WTC11 (cell line): Measurements from ENCODE around the gene SFTPA1. TPM values are rescaled to one million over a fixed set of nuclear protein-coding genes. Genes with fewer than 3 reads are reported as not detected.
"Not testable (repeated sequence)": the region's sequence is repeated elsewhere in the genome, so short reads cannot be mapped to it uniquely, and the experiment has no call there.

ENCODE experiments used
- ATAC-seq: fragments of 200-7000 bp; cut with Tn5 transposase; 2 replicates; pipeline ENCODE4 v1.10.0; 2021; ENCODE audit warnings: mild to moderate bottlenecking, moderate library complexity
- CTCF ChIA-PET: fragments of 300-600 bp; sonication (Branson Sonifier 250); formaldehyde crosslinking; loops from one replicate; lab custom pipeline; 2021; ENCODE audit warnings: antibody characterized with exemption; lab: Charles Lee
- POLR2A ChIA-PET: fragments of 350-600 bp; sonication (Branson Sonifier 250); formaldehyde crosslinking; loops from one replicate; lab custom pipeline; 2021; ENCODE audit warnings: antibody characterized with exemption; lab: Charles Lee
- DNase-seq: peaks from one replicate; pipeline ENCODE4 v3.0.0; 2021; ENCODE audit warnings: low spot score
- H3K27ac Mint-ChIP-seq: 2 replicates; pipeline ENCODE4 v1.8.0; 2021; ENCODE audit warnings: mixed read lengths
- H3K27me3 Mint-ChIP-seq: 2 replicates; pipeline ENCODE4 v1.8.0; 2021; ENCODE audit warnings: low read depth, mild to moderate bottlenecking, moderate library complexity, mixed read lengths
- H3K36me3 Mint-ChIP-seq: 2 replicates; pipeline ENCODE4 v1.8.0; 2021; ENCODE audit warnings: mixed read lengths
- H3K4me1 Mint-ChIP-seq: 2 replicates; pipeline ENCODE4 v1.8.0; 2022; ENCODE audit warnings: mixed read lengths
- H3K4me3 Mint-ChIP-seq: 2 replicates; pipeline ENCODE4 v1.8.0; 2021; ENCODE audit warnings: mild to moderate bottlenecking, moderate library complexity, mixed read lengths
- H3K9me3 Mint-ChIP-seq: 2 replicates; pipeline ENCODE4 v1.8.0; 2021; ENCODE audit warnings: mixed read lengths
- CREM ChIP-seq: sonication (generic); formaldehyde crosslinking; IDR thresholded peaks from 2 replicates; pipeline ENCODE4 v1.8.1; 2022; ENCODE audit warnings: mild to moderate bottlenecking, missing genetic modification reagents, moderate library complexity
- JAZF1 ChIP-seq: fragments of 250-450 bp; sonication (Bioruptor Pico); IDR thresholded peaks from 2 replicates; pipeline ENCODE4 v1.9.0; 2021; ENCODE audit warnings: moderate library complexity, mild to moderate bottlenecking, inconsistent platforms
- RELA ChIP-seq: sonication (generic); formaldehyde crosslinking; IDR thresholded peaks from 2 replicates; pipeline ENCODE4 v1.8.1; 2022; ENCODE audit warnings: missing genetic modification reagents, mild to moderate bottlenecking, borderline replicate concordance
- SMAD4 ChIP-seq: sonication (generic); formaldehyde crosslinking; IDR thresholded peaks from 2 replicates; pipeline ENCODE4 v1.8.0; 2022; ENCODE audit warnings: mild to moderate bottlenecking, missing genetic modification reagents
- ZNF263 ChIP-seq: sonication (generic); formaldehyde crosslinking; IDR thresholded peaks from 2 replicates; pipeline ENCODE4 v1.8.1; 2022; ENCODE audit warnings: low read depth, mild to moderate bottlenecking, moderate library complexity, missing genetic modification reagents
- ZNF396 ChIP-seq: fragments of 250-450 bp; sonication (Bioruptor Pico); IDR thresholded peaks from 2 replicates; pipeline ENCODE4 v1.8.0; 2021; ENCODE audit warnings: mild to moderate bottlenecking, moderate library complexity, borderline replicate concordance
- total RNA-seq: library from RNA; stranded (reverse); gene quantifications from 3 replicates; pipeline ENCODE4 v1.2.3, GENCODE V29; 2021
- TF ChIP-seq, protein P1 (sequence below): sonication (generic); formaldehyde crosslinking; IDR thresholded peaks from 2 replicates; pipeline ENCODE4 v1.8.0; 2023; ENCODE audit warnings: missing genetic modification reagents, mild to moderate bottlenecking, borderline replicate concordance
- TF ChIP-seq, protein P2 (sequence below): sonication (generic); formaldehyde crosslinking; IDR thresholded peaks from 2 replicates; pipeline ENCODE4 v1.8.0; 2022; ENCODE audit warnings: mild to moderate bottlenecking, missing genetic modification reagents
- TF ChIP-seq, protein P3 (sequence below): sonication (generic); formaldehyde crosslinking; IDR thresholded peaks from 2 replicates; pipeline ENCODE4 v1.8.1; 2023; ENCODE audit warnings: mild to moderate bottlenecking, missing genetic modification reagents, moderate library complexity
- TF ChIP-seq, protein P4 (sequence below): sonication (generic); formaldehyde crosslinking; IDR thresholded peaks from 2 replicates; pipeline ENCODE4 v1.8.1; 2022; ENCODE audit warnings: mild to moderate bottlenecking, moderate library complexity, missing genetic modification reagents
- TF ChIP-seq, protein P5 (sequence below): sonication (generic); formaldehyde crosslinking; IDR thresholded peaks from 2 replicates; pipeline ENCODE4 v1.8.0; 2022; ENCODE audit warnings: mild to moderate bottlenecking, missing genetic modification reagents
- TF ChIP-seq, protein P6 (sequence below): fragments of 250-450 bp; sonication (Bioruptor Pico); IDR thresholded peaks from 2 replicates; pipeline ENCODE4 v1.9.0; 2021; ENCODE audit warnings: moderate library complexity, mild to moderate bottlenecking, inconsistent platforms, borderline replicate concordance

The SFTPA1 gene
- total RNA-seq, 1 experiment from 2014 or later: 3.8 TPM

DNA sequence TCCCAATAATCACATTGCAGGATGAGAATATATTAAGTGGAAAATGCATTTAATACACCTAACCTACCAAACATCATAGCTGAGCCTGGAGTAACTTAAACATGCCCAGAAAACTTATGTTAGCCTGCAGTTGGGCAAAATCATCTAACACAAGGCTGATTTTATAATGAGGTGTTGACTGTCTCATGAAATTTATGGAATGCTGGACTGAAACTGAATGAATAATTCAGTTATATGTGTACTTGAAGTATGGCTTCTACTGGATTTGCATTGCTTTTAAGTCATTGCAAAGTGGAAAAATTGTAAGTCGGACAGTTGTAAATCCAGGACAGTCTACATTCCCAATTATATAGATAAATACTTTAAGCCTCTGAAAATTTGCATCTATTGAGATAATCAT lies 5.4 kb downstream of the SFTPA1 start (continued):
- TF ChIP-seq, protein P1, sequence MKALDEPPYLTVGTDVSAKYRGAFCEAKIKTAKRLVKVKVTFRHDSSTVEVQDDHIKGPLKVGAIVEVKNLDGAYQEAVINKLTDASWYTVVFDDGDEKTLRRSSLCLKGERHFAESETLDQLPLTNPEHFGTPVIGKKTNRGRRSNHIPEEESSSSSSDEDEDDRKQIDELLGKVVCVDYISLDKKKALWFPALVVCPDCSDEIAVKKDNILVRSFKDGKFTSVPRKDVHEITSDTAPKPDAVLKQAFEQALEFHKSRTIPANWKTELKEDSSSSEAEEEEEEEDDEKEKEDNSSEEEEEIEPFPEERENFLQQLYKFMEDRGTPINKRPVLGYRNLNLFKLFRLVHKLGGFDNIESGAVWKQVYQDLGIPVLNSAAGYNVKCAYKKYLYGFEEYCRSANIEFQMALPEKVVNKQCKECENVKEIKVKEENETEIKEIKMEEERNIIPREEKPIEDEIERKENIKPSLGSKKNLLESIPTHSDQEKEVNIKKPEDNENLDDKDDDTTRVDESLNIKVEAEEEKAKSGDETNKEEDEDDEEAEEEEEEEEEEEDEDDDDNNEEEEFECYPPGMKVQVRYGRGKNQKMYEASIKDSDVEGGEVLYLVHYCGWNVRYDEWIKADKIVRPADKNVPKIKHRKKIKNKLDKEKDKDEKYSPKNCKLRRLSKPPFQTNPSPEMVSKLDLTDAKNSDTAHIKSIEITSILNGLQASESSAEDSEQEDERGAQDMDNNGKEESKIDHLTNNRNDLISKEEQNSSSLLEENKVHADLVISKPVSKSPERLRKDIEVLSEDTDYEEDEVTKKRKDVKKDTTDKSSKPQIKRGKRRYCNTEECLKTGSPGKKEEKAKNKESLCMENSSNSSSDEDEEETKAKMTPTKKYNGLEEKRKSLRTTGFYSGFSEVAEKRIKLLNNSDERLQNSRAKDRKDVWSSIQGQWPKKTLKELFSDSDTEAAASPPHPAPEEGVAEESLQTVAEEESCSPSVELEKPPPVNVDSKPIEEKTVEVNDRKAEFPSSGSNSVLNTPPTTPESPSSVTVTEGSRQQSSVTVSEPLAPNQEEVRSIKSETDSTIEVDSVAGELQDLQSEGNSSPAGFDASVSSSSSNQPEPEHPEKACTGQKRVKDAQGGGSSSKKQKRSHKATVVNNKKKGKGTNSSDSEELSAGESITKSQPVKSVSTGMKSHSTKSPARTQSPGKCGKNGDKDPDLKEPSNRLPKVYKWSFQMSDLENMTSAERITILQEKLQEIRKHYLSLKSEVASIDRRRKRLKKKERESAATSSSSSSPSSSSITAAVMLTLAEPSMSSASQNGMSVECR: no peak
- TF ChIP-seq ZNF396 (no peak), JAZF1 (CRISPR knock-in tag) (no peak), RELA (CRISPR knock-in tag) (no peak), ZNF263 (no peak), SMAD4 (CRISPR knock-in tag) (no peak)
- TF ChIP-seq, protein P2, sequence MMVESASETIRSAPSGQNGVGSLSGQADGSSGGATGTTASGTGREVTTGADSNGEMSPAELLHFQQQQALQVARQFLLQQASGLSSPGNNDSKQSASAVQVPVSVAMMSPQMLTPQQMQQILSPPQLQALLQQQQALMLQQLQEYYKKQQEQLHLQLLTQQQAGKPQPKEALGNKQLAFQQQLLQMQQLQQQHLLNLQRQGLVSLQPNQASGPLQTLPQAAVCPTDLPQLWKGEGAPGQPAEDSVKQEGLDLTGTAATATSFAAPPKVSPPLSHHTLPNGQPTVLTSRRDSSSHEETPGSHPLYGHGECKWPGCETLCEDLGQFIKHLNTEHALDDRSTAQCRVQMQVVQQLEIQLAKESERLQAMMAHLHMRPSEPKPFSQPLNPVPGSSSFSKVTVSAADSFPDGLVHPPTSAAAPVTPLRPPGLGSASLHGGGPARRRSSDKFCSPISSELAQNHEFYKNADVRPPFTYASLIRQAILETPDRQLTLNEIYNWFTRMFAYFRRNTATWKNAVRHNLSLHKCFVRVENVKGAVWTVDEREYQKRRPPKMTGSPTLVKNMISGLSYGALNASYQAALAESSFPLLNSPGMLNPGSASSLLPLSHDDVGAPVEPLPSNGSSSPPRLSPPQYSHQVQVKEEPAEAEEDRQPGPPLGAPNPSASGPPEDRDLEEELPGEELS: no peak
- TF ChIP-seq, protein P3, sequence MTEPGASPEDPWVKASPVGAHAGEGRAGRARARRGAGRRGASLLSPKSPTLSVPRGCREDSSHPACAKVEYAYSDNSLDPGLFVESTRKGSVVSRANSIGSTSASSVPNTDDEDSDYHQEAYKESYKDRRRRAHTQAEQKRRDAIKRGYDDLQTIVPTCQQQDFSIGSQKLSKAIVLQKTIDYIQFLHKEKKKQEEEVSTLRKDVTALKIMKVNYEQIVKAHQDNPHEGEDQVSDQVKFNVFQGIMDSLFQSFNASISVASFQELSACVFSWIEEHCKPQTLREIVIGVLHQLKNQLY (CRISPR knock-in tag): no peak
- TF ChIP-seq, protein P4, sequence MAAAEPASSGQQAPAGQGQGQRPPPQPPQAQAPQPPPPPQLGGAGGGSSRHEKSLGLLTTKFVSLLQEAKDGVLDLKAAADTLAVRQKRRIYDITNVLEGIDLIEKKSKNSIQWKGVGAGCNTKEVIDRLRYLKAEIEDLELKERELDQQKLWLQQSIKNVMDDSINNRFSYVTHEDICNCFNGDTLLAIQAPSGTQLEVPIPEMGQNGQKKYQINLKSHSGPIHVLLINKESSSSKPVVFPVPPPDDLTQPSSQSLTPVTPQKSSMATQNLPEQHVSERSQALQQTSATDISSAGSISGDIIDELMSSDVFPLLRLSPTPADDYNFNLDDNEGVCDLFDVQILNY (CRISPR knock-in tag): no peak

DNA sequence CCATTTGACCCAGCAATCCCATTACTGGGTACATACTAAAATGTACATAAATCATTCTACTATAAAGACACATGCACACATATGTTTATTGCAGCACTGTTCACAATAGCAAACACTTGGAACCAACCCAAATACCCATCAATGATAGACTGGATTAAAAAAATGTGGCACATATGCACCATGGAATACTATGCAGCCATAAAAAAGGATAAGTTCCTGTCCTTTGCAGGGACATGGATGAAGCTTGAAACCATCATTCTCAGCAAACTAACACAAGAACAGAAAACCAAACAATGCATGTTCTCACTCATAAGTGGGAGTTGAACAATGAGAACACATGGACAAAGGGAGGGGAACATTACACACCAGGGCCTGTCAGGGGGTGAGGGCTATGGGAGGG lies 12.9 kb downstream of the SFTPA1 start:
- CTCF ChIA-PET: not testable (repeated sequence)

DNA sequence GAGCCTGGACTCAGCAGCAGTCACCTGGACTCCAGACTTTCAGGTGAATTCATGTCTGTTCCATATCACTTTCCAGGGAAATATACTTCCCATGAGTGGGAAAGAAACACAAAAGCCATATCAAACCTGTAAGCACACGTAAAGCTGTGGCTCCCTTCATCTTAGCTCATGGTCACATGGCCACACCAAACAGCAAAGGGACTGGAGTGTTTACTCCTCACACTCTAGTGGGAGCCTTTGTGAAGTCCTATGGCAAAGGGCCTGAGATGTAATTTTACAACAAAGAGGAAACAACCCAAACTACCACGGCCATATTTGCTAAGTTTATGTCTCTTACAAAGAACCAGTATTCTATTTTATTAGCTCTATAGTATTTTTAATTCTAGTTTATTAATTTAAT lies 16.3 kb downstream of the SFTPA1 start:
- Mint-ChIP-seq H3K27me3 (peaks cover 19% of the 10 kb centered on the region), H3K27ac (no peak overlapping the region), H3K4me1 (no peaks in the 10 kb centered on the region), H3K36me3 (no peaks in the 10 kb centered on the region), H3K9me3 (peaks cover 14% of the 10 kb centered on the region), H3K4me3 (no peak overlapping the region)
- CTCF ChIA-PET: no interaction called here
- DNase-seq (no peak), ATAC-seq (no peak)
- TF ChIP-seq, protein P5, sequence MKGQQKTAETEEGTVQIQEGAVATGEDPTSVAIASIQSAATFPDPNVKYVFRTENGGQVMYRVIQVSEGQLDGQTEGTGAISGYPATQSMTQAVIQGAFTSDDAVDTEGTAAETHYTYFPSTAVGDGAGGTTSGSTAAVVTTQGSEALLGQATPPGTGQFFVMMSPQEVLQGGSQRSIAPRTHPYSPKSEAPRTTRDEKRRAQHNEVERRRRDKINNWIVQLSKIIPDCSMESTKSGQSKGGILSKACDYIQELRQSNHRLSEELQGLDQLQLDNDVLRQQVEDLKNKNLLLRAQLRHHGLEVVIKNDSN (CRISPR knock-in tag): no peak
- no peak for TF ChIP-seq CREM (CRISPR knock-in tag)
- TF ChIP-seq, protein P6, sequence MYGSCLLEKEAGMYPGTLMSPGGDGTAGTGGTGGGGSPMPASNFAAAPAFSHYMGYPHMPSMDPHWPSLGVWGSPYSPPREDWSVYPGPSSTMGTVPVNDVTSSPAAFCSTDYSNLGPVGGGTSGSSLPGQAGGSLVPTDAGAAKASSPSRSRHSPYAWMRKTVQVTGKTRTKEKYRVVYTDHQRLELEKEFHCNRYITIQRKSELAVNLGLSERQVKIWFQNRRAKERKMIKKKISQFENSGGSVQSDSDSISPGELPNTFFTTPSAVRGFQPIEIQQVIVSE (CRISPR knock-in tag): no peak
- POLR2A ChIA-PET: no interaction called here

More for the DNA sequence above, 12.9 kb downstream of the SFTPA1 start:
- ATAC-seq, H3K4me1 Mint-ChIP-seq, H3K4me3 Mint-ChIP-seq, H3K36me3 Mint-ChIP-seq, POLR2A ChIA-PET, DNase-seq, H3K27ac Mint-ChIP-seq, H3K27me3 Mint-ChIP-seq: not testable (repeated sequence)
- peaks cover 18% of the 10 kb centered on the region for H3K9me3 Mint-ChIP-seq
